GM19193 (cell line): Measurements from ENCODE around the gene MTUS2.

Source experiments
- POLR2A ChIP-seq: IDR thresholded peaks from 4 replicates; pipeline ENCODE4 v1.6.1; 2011; ENCODE audit not compliant: insufficient read depth, insufficient read length; ENCODE audit errors: extremely low read depth

The MTUS2 gene

DNA sequence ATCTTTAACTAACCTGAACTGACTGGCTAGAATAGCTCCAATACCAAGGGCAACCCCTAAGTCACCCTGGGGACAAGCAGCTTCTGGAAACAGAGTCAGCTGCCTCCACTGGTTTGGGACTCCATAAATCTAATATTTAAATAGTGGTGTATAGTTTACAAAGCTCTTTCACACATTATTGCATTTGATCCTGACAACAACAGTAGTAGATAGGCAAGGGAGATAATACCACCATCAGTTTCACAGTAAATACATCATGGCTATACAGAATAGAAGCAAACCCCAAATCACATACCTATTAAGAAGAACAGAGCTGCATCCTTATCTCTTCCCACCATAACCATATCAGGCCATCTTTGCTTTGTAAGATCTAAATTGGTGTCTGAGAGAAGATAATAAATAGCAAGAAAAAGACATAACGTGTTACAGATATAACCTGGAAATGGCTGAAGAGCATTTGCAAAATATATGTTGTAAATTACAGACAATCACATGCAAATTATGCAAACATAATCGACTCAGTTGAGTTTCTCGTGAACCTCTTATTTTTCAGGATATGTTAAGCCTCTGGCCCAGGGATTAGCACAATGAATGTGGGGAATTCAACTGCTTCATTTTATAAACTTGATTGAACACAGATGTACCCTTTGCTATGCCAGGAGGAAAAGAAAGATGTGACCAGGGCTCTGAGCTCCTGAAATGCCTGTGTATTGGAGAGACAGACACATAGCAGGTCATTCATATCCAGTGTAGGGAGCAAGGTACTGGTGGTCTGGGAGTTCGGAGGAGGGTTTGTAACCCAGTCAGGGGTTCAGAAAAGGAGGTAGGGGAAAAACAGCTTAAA, 632.9 kb downstream of the MTUS2 start:
- no peak for TF ChIP-seq POLR2A

GRCh38 chr13:29453617-29454011, 633.5 kb downstream of the MTUS2 start:
- no peak for TF ChIP-seq POLR2A

DNA sequence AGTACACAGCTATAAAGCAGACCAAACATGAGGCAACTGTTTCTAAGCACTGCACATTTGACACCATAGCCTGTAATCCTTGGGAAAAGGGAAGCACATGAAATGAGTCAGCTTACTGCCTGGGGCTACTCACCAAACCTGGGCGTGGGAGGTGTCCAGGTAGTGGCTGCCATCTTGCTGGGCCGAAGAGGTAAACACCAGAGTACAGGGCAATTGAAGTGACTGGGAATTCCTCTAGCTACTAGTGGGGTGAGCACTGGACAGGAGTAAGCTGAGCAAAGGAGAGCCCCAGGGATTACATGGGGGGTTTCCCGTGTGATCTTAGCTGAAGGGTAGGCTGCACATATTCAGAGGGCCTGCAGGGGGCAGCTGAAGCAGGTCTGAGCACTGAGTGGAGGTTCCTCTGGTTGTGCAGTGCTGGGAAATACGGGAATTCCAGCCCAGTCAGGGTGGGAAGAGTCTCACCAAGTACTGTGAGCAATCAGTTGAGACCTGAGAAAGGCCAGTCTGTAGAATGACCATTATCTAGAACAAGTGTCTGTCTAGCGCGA, 634.9 kb downstream of the MTUS2 start:
- TF ChIP-seq POLR2A: no peak

GRCh38 chr13:29456419-29456818, 636.3 kb downstream of the MTUS2 start:
- TF ChIP-seq POLR2A: no peak

DNA sequence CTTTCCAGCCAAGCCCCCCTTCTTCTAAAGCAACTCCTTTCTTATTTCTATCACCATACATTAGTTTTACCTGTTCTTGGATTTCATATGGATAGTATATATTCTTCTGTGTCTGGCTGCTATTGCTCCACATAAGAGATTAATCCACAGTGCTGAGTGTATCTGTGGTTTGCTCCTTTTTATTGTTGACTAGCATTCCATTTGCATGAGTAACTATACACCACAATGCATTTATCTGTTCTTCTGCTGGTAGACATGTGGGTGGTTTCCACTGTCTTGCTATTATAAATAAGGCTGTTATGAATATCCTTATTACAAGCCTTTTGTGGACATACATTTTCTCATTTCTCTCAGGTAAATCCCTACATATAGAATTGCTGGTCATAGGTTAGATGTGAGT, 637.2 kb downstream of the MTUS2 start:
- no peak for TF ChIP-seq POLR2A

- TF ChIP-seq POLR2A: no peak
These were observed 638.3 kb downstream of the MTUS2 start for GRCh38 chr13:29458419-29458818.

- no peak for TF ChIP-seq POLR2A
These were observed 639.7 kb downstream of the MTUS2 start for GRCh38 chr13:29459813-29460355.

- no peak for TF ChIP-seq POLR2A
These were observed 644.1 kb downstream of the MTUS2 start for GRCh38 chr13:29464105-29464679.

DNA sequence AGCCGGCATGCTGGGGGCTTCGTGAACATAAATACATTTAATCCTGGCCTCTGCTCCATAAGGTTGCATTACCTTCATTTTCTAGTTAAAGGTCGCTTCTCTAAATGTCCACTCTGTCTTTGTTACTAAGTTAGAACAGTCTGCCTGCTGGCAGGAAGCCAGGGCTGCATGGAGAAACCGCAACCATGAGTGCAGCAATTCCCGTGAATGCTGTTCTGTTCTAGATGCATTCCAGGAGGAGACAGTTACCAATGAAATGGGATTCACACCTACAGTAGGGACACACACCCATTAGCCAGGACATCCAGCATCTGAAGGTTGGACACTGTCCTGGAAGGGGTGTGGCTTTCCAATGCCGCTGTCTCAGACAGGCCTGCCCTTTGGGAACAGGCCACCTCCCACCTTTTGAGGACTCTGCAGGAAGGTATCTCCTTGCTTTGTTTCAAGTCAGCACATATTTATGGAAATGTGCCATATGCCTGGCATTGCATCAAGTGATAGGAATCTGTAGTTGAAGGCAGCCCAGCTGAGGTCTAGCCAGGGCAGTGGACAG, 645.7 kb downstream of the MTUS2 start:
- no peak for TF ChIP-seq POLR2A

DNA sequence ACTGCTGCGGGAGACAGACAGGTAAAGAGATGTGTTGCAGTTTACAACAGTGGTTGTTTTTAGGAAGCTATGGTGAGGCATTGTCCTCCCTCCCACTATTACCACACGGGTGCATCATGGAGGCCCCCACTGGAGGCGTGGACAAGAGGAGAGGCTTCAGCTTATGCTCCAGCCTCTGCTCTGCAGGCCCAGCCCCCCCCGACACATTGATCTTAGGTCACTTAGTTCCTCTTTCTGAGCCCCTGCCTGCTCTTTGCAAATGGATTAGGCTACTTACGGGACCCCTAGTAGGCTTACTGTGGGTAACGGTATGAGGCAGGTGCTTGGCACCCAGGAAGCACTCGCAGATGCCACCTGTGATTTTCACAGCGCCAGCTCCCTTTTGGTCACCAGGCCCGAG, 651.4 kb downstream of the MTUS2 start:
- no peak for TF ChIP-seq POLR2A

DNA sequence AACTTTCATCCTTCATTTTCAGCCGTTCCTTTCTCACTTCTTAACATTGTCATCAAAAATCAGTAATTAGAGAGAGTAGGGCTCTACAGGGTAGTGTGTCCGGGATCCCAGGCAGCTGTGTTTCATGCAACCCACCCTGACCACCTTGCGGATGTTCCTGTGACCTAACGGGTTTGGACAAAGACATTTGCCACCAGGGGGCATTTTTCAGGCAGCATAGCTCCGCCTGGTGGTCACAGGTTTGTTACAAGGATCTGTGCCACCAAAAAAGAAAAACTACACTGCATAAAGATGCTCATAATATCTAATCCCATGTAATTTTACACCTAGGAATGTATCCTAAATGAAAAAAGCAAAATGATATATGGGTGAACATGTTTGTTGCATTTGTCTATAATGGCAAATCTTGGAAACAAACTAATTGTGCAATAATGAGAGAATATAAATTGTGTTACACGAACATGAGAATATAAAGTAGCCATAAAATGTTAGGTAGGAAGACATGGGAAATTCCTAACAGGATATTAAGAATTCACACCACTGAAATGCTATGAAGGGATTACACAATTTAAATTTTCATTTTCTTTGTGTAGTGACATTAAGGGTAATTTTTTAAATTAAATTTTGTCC, 652.3 kb downstream of the MTUS2 start:
- no peak for TF ChIP-seq POLR2A

GRCh38 chr13:29473166-29473565, 653.0 kb downstream of the MTUS2 start:
- TF ChIP-seq POLR2A: no peak

DNA sequence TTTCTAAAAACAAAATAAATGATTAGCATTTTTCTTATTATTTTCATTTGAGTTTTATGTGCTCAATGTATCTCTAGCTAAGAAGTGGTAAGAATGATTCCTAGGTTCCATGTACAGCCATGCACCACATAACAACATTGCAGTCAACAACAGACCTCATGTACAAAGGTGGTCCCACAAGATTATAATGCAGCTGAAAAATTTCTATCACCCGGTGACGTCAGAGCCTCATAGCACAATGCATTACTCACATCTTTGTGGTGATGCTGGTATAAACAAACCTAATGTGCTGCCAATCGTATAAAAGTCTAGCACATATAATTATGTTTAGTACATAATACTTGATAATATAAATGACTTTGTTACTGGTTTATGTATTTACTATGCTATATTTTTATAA, 654.9 kb downstream of the MTUS2 start:
- no peak for TF ChIP-seq POLR2A

- no peak for TF ChIP-seq POLR2A
These were observed 655.9 kb downstream of the MTUS2 start for GRCh38 chr13:29476046-29476445.
